ENCODE measurements around the gene ZNF385B.

- TF ChIP-seq, protein P1, sequence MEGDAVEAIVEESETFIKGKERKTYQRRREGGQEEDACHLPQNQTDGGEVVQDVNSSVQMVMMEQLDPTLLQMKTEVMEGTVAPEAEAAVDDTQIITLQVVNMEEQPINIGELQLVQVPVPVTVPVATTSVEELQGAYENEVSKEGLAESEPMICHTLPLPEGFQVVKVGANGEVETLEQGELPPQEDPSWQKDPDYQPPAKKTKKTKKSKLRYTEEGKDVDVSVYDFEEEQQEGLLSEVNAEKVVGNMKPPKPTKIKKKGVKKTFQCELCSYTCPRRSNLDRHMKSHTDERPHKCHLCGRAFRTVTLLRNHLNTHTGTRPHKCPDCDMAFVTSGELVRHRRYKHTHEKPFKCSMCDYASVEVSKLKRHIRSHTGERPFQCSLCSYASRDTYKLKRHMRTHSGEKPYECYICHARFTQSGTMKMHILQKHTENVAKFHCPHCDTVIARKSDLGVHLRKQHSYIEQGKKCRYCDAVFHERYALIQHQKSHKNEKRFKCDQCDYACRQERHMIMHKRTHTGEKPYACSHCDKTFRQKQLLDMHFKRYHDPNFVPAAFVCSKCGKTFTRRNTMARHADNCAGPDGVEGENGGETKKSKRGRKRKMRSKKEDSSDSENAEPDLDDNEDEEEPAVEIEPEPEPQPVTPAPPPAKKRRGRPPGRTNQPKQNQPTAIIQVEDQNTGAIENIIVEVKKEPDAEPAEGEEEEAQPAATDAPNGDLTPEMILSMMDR (IDR thresholded peaks at IDR 0.05; ENCODE audit: borderline replicate concordance, extremely low read depth, low read length, poor library complexity, severe bottlenecking): no peak
- TF ChIP-seq EZH2 (IDR thresholded peaks at IDR 0.05; ENCODE audit: borderline replicate concordance, low read depth, low read length, severe bottlenecking): no peak
These were observed 56.4 kb downstream of the ZNF385B start for GRCh38 chr2:179805001-179805400.

All from DND-41 (cell line).